Left hindlimb (tissue), 1 donor: ENCODE results near the gene PCK2.

Experiments used
- DNase-seq: peaks from one replicate; pipeline ENCODE4 v3.0.0-alpha.2; 2018

PCK2 gene

DNA sequence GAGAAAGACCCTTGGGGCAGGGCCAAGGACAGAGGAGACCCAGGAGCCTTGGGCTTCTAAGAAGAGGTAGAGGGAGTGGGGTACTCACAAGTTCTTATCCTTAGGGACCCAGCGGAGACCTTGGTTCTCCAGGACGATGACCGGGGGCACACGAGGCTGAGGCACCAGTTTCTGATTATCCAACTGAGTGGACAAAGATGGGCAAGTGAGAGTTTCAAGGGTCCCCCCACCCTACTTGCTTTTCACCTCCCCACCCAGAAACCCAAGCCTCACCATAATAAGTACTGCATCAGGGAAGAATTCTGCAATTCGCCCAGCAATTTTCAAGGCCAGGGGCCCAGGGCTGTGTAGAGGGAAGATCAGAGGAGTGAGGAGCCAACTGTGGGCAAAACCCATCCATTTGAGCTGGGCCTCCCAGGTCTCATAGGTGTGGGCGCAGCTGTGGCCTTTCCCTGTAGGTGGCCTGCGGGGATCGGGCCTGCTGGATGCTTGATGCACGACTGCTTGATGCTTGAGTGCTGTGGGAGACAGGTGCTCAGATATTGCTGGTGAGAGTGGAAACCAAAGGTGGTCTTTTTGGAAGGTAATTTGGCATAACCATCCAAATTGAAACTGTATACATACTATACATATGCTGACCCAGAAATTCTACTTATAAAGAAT lies 45.3 kb downstream of the PCK2 start:
- no peak for DNase-seq

- peak; percentile 99 for DNase-seq
Observed at GRCh38 chr14:24141097-24141880, 47.2 kb downstream of the PCK2 start, which contains the start of gene EMC9. Gene EMC9, minus strand, starts transcription at chr14:24141591. Its CDS starts 287 bp downstream, at chr14:24141304.

DNA sequence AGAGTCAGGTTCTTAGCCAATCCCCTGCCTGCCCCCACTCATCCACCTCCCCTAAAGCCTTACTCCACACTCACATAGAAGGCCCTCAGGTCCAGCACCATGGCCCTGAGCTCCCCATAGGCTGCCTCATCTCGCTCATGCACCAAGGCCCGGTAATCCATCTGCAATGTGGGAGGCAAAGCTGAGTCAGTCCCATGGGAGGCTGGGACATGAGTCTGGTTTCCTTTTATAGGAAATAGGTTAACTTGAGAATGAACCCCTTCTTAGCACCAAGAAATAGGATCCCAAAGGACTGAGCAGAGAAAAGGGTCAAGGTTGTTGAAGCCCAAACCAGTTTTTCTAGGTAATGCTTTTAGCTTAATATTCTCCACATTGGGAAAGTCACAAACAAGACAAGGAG lies 49.4 kb downstream of the PCK2 start:
- no peak for DNase-seq

DNA sequence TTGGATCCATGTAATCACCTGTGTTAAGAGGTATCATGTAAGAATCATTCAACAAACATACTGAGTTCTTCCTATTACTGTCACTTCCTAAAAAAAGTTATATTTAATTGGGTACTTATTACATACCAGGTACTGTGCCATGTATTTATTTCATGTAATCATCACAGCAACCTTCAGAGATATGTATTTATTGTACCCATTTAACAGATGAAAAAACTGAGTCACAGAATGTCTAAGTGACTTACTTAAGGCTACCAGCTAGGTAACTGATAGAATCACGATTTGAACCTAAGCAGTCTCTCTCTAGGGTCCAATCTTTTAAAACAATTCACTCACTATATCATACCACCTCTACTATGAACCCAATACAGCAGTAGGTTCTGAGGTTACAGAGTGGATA lies 50.3 kb downstream of the PCK2 start:
- no peak for DNase-seq

DNA sequence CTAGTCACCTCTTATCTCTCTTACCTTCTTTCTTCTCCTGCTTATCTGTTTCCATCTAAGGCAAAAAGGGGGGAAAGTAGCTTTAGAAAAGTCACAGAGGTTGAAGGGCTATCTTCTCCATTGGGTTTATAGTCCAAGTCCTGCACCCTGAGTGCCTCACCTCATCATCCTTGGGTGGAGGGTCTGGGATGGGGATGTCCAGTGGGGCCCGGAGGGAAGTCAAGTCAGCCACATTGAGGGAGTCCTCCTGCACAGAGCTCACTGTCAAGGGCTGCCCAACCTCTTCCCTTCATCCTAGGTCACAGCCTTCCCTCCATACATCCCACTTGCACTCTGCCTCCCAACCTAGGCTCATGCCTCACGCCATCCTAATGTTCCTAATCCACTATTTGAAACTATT lies 51.1 kb downstream of the PCK2 start:
- DNase-seq: no peak

GRCh38 chr14:24145690-24146452 lies 51.8 kb downstream of the PCK2 start:
- no peak for DNase-seq

DNA sequence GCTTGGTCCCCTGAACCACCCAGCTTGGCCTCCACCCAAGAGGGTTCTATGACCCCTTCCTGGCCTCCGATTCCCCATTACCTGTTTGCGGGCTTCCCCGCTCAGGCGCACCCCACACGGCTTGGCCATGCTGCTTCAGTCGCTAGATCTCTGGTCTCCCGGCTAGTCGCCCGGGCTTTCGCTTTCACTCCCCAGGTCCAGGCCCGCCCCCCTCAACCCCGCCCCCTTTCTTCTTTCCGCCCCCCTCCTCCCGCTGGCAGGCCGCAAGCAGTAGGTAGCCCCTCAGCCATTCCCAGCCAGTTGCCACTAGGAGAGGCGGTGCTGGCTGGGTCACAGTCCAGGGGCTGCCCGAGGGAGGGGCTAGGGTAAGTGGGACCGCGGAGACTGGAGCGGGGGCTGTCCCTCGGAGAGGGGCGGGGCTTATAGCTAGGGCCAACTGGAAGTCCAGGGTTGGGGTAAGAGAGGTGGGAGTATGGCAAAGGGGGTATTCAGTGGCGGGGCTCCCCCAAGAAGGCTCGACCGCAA lies 52.4 kb downstream of the PCK2 start, which contains the start of gene PSME2:
Gene PSME2 (minus strand): TSS at position 158 of the 525 bp plus-strand sequence. CDS start 29 bp downstream, at position 129.
- DNase-seq: peak; percentile 97

DNA sequence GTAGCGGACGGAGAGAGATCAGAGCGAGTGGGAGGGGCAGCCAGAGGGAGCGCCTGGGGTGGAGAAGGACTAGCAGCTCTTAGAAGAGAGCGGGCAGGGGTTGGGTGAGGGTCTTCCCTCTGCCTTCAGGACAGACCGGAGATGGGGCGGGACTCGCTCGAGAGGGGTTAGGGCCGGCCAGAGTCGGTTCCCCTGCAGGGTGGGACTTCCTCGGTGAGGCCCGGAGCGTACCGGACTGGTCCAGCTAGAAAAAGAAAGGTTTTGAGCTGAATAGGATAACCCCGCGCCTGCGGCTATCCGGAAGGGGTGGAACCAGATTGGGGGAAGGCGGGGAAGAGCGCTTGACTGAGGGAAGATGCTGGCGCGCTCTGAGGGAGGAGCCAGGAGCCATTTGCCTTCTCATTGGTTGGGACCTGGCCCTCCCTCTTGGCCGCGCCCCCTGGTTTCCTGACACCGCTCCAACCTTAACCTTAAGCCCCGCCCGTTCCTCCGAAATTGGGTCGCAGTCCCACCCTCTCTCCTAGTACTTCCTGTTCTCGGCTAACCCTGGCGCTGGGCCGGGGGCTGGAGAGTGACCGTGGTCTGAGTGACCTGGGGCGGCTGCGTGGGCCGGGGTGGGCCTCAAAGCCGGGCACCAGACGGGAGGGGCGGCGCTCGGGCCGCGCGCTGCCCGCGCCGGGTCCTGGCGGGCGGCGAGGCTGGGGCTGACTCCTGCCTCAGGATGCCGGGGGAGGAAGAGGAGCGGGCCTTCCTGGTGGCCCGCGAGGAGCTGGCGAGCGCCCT lies 53.1 kb downstream of the PCK2 start, which contains the start of gene RNF31:
Gene RNF31 (plus strand): TSS at position 521 of the 783 bp plus-strand sequence. CDS start 201 bp downstream, at position 722.
- peak; percentile 98 for DNase-seq

- DNase-seq: no peak
Observed at GRCh38 chr14:24147761-24148428, 53.8 kb downstream of the PCK2 start.

- DNase-seq: no peak
Observed at GRCh38 chr14:24149302-24149969, 55.3 kb downstream of the PCK2 start.

DNA sequence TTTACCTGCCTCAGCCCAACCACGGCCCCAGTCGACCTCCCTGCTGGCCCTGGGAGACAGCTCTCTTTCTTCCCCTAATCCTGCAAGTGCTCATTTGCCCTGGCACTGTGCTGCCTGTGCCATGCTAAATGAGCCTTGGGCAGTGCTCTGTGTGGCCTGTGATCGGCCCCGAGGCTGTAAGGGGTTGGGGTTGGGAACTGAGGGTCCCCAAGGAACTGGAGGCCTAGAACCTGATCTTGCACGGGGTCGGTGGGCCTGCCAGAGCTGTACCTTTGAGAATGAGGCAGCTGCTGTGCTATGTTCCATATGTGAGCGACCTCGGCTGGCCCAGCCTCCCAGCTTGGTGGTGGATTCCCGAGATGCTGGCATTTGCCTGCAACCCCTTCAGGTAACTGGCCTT lies 56.0 kb downstream of the PCK2 start:
- DNase-seq: no peak

DNA sequence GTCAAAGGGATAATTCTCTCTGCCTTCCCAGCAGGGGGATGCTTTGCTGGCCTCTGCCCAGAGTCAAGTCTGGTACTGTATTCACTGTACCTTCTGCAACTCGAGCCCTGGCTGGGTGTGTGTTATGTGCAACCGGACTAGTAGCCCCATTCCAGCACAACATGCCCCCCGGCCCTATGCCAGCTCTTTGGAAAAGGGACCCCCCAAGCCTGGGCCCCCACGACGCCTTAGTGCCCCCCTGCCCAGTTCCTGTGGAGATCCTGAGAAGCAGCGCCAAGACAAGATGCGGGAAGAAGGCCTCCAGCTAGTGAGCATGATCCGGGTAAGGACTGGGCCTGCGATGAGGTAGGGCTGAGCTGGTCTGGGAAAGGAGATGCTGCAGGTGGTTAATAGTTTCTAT lies 56.5 kb downstream of the PCK2 start:
- no peak for DNase-seq

GRCh38 chr14:24150993-24151392 lies 56.9 kb downstream of the PCK2 start:
- no peak for DNase-seq

DNA sequence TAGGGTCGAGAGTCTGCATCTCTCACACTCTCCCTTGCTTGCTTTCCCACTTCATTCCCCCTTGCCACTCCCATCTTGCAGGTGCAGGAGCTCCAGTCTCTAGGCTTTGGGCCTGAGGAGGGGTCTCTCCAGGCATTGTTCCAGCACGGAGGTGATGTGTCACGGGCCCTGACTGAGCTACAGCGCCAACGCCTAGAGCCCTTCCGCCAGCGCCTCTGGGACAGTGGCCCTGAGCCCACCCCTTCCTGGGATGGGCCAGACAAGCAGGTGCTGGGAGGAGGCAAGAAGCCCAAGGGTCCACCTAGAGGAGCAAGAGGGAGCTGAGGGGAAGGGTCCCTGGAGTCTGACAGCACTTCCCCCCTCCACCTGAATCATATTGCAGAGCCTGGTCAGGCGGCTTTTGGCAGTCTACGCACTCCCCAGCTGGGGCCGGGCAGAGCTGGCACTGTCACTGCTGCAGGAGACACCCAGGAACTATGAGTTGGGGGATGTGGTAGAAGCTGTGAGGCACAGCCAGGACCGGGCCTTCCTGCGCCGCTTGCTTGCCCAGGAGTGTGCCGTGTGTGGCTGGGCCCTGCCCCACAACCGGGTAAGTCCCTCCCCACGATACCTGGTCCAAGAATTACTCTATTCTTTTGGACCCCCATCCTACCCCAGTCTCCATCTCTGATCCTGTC lies 57.4 kb downstream of the PCK2 start:
- DNase-seq: no peak
